Suprapubic skin (tissue), 4 donors: Measurements from ENCODE around the gene DYNC2H1.

ENCODE experiments used
- EP300 ChIP-seq: sonication (generic); formaldehyde crosslinking; IDR thresholded peaks from one replicate; pipeline ENCODE4 v1.6.1; 2017; ENCODE audit warnings: antibody characterized with exemption
- POLR2A ChIP-seq, 2 donors: fragments of 450-650 bp; IDR thresholded peaks; one replicate each; pipeline ENCODE4 v1.6.1; 2017; ENCODE audit warnings: antibody characterized with exemption in 2 of 2, mild to moderate bottlenecking in 2 of 2, moderate library complexity in 2 of 2
- POLR2AphosphoS5 ChIP-seq, 3 donors: sonication (generic); formaldehyde crosslinking; IDR thresholded peaks; one replicate each; pipeline ENCODE4 v1.6.1; 2017; ENCODE audit warnings: antibody characterized with exemption in 3 of 3
- TF ChIP-seq, protein P1 (sequence below), 2 donors: fragments of 200-600 bp in 1 of 2; fragments of 450-650 bp in 1 of 2; sonication (generic) in 1 of 2; IDR thresholded peaks; one replicate each; pipeline ENCODE4 v1.5.1; 2016 to 2019; ENCODE audit warnings: antibody characterized with exemption in 2 of 2, mild to moderate bottlenecking in 1 of 2, moderate library complexity in 1 of 2

DNA sequence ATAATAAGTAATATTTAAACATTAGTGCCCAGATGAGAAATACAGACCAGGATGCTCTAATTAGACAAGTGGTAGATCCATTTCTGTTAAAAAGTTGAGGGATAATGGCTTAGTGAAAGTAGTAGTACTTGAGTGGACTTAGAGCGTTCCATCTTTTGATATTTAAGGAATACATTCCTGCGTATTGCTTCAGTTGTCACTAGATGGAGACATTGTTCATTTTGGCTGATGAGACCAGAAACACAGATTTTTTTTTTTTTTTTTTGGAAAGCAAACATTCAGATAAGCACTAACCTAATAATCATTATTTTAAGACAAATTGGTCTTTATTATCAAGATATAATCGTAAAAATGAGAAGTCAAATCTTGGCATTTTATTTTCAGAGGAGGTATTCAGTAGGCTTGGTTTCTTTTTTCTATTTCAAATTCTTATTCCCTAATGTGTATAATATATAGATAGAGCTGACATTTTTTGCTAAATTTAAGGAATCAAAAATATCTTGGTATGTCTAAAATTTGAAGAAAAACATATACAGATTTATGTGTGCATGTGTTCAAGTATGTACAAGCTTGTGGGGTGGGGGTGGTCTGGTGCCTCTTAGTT is 92.9 kb downstream of the DYNC2H1 start:
- TF ChIP-seq, protein P1, sequence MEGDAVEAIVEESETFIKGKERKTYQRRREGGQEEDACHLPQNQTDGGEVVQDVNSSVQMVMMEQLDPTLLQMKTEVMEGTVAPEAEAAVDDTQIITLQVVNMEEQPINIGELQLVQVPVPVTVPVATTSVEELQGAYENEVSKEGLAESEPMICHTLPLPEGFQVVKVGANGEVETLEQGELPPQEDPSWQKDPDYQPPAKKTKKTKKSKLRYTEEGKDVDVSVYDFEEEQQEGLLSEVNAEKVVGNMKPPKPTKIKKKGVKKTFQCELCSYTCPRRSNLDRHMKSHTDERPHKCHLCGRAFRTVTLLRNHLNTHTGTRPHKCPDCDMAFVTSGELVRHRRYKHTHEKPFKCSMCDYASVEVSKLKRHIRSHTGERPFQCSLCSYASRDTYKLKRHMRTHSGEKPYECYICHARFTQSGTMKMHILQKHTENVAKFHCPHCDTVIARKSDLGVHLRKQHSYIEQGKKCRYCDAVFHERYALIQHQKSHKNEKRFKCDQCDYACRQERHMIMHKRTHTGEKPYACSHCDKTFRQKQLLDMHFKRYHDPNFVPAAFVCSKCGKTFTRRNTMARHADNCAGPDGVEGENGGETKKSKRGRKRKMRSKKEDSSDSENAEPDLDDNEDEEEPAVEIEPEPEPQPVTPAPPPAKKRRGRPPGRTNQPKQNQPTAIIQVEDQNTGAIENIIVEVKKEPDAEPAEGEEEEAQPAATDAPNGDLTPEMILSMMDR (IDR thresholded peaks at IDR 0.05) = no peak
- no peak for TF ChIP-seq POLR2A (IDR thresholded peaks at IDR 0.05)
- TF ChIP-seq POLR2AphosphoS5 (IDR thresholded peaks at IDR 0.05) = no peak
- no peak for TF ChIP-seq EP300
